Hepatocyte (in vitro differentiated cells): ENCODE data around the gene HOXB6. TPM values are rescaled to one million over a fixed set of nuclear protein-coding genes. Genes with fewer than 3 reads are reported as not detected.

Experiments
- DNase-seq: peaks from one replicate; pipeline ENCODE4 v3.0.0-alpha.2; 2016; ENCODE audit warnings: low spot score
- H2AFZ ChIP-seq: fragments of 200-600 bp; sonication (generic); 2 replicates; pipeline ENCODE4 v1.6.0; 2016; ENCODE audit warnings: antibody characterized with exemption, mild to moderate bottlenecking
- H3K27ac ChIP-seq: fragments of 200-600 bp; sonication (generic); 2 replicates; pipeline ENCODE4 v1.5.1; 2016; ENCODE audit warnings: mild to moderate bottlenecking
- H3K27me3 ChIP-seq: fragments of 200-600 bp; sonication (generic); 2 replicates; pipeline ENCODE4 v1.6.1; 2016
- H3K36me3 ChIP-seq: fragments of 200-600 bp; sonication (generic); replicated peaks from 2 replicates; pipeline ENCODE4 v1.5.1; 2016; ENCODE audit warnings: low read depth; ENCODE audit not compliant: insufficient read depth
- H3K4me1 ChIP-seq: fragments of 200-600 bp; sonication (generic); 2 replicates; pipeline ENCODE4 v1.5.1; 2016; ENCODE audit warnings: mild to moderate bottlenecking, moderate library complexity; ENCODE audit not compliant: insufficient read depth
- H3K4me2 ChIP-seq: fragments of 200-600 bp; sonication (generic); 2 replicates; pipeline ENCODE4 v1.6.0; 2016
- H3K4me3 ChIP-seq: fragments of 200-600 bp; sonication (generic); 2 replicates; pipeline ENCODE4 v1.5.1; 2016; ENCODE audit warnings: mild to moderate bottlenecking
- H3K79me2 ChIP-seq: fragments of 200-600 bp; sonication (generic); 2 replicates; pipeline ENCODE4 v1.6.0; 2017; ENCODE audit warnings: mild to moderate bottlenecking
- H3K9me2 ChIP-seq: fragments of 200-600 bp; sonication (generic); replicated peaks from 2 replicates; pipeline ENCODE4 v1.6.0; 2017; ENCODE audit warnings: mild to moderate bottlenecking; ENCODE audit not compliant: insufficient read depth
- H3K9me3 ChIP-seq: fragments of 200-600 bp; sonication (generic); 2 replicates; pipeline ENCODE4 v1.5.1; 2016; ENCODE audit warnings: low read depth, mild to moderate bottlenecking
- H4K20me1 ChIP-seq: fragments of 200-600 bp; sonication (generic); 2 replicates; pipeline ENCODE4 v1.6.0; 2016; ENCODE audit warnings: mild to moderate bottlenecking; ENCODE audit not compliant: insufficient read depth, poor library complexity, severe bottlenecking
- EZH2 ChIP-seq: fragments of 200-600 bp; sonication (generic); IDR thresholded peaks from 2 replicates; pipeline ENCODE4 v1.6.1; 2016; ENCODE audit warnings: antibody characterized with exemption, mild to moderate bottlenecking, borderline replicate concordance
- EZH2phosphoT487 ChIP-seq: fragments of 200-600 bp; sonication (generic); IDR thresholded peaks from one replicate; pipeline ENCODE4 v1.6.1; 2018; ENCODE audit warnings: antibody characterized with exemption, mild to moderate bottlenecking, low read depth, moderate library complexity; ENCODE audit not compliant: unreplicated experiment, severe bottlenecking
- WGBS: methylation state at CpG from one replicate; pipeline ENCODE4 v1.1.6; 2016; ENCODE audit warnings: low lambda C conversion rate; ENCODE audit errors: missing lambda C conversion rate; 5-methylcytosine and 5-hydroxymethylcytosine counted together
- polyA plus RNA-seq: library from polyadenylated mRNA; unstranded; fragments of >200 nt; fragmentation: Nextera tagmentation; extraction: Ambion mirVana; gene quantifications from 2 replicates; pipeline ENCODE4 v1.2.1, GENCODE V29; 2016
- total RNA-seq: library from RNA; depleted of rRNA; stranded (reverse); fragments of >200 nt; gene quantifications from 2 replicates; pipeline ENCODE4 v1.2.3, GENCODE V29; 2014
- TF ChIP-seq, protein P1 (sequence below): fragments of 200-600 bp; sonication (generic); IDR thresholded peaks from 2 replicates; pipeline ENCODE4 v1.5.1; 2016; ENCODE audit warnings: antibody characterized with exemption, mild to moderate bottlenecking; ENCODE audit not compliant: poor library complexity

The HOXB6 gene
- total and polyA plus RNA-seq, 2 experiments from 2014 or later: 4.8 to 7.7 TPM

DNA sequence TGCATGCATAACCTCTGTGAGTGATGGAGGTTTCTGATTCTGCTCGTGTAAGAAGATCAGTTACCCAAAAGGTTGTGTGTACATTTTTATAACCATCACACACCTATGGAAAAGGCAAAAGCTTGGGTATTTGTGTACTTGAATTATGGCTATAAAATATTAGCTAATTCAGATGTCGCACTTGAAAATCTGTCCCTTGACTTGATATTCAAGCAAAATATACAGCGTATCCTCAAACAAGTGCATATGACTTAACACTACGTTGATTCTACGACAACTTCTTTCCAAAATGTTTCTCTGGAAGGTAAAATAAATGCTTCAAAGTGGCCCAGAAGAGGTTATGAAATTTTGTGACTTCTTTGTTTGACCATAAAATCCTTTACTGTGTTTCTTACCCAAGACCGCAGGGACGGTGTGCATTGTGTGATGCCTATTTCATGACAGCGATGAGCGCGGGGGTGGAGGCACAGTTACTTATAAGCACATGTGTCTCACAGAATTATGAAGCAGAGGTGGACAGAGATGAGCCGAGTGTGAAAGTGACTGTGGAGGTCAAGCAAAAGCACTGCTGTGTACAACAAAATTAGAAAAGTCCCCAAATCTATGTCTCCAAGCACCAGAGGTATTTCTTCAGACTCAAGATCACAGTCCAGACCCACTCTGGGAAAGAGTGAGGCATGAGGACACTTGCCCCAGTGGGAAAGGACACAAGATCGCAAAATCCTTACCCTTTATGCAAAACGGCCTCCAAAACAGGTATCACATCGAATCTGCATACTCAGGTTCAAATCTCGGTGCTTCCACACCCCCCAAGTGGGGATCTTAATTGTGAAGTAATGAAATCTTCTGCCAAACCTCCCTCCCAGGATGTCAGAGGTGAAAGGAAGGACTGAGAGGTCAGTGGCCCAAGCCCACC is 25.5 kb upstream of the HOXB6 start:
- peaks cover 15% of the 10 kb centered on the region for H3K4me1 ChIP-seq
- no peak overlapping the region for H2AFZ ChIP-seq
- no peaks in the 10 kb centered on the region for H3K36me3 ChIP-seq
- H3K4me2 ChIP-seq: no peak overlapping the region
- no peaks in the 10 kb centered on the region for H3K9me2 ChIP-seq
- H3K27ac ChIP-seq: no peak overlapping the region
- no peak for DNase-seq
- TF ChIP-seq, protein P1, sequence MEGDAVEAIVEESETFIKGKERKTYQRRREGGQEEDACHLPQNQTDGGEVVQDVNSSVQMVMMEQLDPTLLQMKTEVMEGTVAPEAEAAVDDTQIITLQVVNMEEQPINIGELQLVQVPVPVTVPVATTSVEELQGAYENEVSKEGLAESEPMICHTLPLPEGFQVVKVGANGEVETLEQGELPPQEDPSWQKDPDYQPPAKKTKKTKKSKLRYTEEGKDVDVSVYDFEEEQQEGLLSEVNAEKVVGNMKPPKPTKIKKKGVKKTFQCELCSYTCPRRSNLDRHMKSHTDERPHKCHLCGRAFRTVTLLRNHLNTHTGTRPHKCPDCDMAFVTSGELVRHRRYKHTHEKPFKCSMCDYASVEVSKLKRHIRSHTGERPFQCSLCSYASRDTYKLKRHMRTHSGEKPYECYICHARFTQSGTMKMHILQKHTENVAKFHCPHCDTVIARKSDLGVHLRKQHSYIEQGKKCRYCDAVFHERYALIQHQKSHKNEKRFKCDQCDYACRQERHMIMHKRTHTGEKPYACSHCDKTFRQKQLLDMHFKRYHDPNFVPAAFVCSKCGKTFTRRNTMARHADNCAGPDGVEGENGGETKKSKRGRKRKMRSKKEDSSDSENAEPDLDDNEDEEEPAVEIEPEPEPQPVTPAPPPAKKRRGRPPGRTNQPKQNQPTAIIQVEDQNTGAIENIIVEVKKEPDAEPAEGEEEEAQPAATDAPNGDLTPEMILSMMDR: no peak
- peak; percentile 6 for TF ChIP-seq EZH2
- H3K9me3 ChIP-seq: no peaks in the 10 kb centered on the region
- H3K27me3 ChIP-seq: peaks cover 98% of the 10 kb centered on the region
- no peaks in the 10 kb centered on the region for H4K20me1 ChIP-seq
- H3K79me2 ChIP-seq: no peaks in the 10 kb centered on the region
- 47% methylated on average over 15 of the region's 15 CpGs for WGBS
- H3K4me3 ChIP-seq: no peak overlapping the region

DNA sequence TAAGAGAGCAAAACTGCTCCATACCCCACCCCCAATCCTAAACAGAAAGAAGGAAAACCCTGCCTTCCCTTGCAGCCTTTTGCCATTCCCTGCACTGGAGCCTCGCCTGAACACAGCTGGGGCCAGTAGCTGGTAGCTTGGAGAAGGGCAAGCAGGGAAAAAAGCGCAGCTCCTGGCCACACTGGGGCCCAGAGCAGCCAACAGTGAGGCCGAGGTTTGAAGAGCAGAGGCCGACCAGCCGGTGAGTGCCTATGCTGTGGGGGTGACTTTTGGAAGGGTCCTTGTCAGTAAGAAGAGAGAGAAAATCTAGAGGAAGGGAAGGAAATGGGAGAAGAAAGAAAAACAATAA is 24.6 kb upstream of the HOXB6 start:
- no peak overlapping the region for H2AFZ ChIP-seq
- no peak overlapping the region for H3K4me3 ChIP-seq
- H3K9me3 ChIP-seq: no peaks in the 10 kb centered on the region
- WGBS: 32% methylated on average over 5 of the region's 5 CpGs
- no peak overlapping the region for H3K4me2 ChIP-seq
- H3K79me2 ChIP-seq: no peaks in the 10 kb centered on the region
- H3K27ac ChIP-seq: no peak overlapping the region
- peaks cover 20% of the 10 kb centered on the region for H3K4me1 ChIP-seq
- H3K27me3 ChIP-seq: peaks cover 98% of the 10 kb centered on the region
- DNase-seq: no peak
- no peaks in the 10 kb centered on the region for H3K9me2 ChIP-seq
- H3K36me3 ChIP-seq: no peaks in the 10 kb centered on the region
- no peaks in the 10 kb centered on the region for H4K20me1 ChIP-seq
- TF ChIP-seq EZH2phosphoT487 (no peak), EZH2 (peak; percentile 9)

DNA sequence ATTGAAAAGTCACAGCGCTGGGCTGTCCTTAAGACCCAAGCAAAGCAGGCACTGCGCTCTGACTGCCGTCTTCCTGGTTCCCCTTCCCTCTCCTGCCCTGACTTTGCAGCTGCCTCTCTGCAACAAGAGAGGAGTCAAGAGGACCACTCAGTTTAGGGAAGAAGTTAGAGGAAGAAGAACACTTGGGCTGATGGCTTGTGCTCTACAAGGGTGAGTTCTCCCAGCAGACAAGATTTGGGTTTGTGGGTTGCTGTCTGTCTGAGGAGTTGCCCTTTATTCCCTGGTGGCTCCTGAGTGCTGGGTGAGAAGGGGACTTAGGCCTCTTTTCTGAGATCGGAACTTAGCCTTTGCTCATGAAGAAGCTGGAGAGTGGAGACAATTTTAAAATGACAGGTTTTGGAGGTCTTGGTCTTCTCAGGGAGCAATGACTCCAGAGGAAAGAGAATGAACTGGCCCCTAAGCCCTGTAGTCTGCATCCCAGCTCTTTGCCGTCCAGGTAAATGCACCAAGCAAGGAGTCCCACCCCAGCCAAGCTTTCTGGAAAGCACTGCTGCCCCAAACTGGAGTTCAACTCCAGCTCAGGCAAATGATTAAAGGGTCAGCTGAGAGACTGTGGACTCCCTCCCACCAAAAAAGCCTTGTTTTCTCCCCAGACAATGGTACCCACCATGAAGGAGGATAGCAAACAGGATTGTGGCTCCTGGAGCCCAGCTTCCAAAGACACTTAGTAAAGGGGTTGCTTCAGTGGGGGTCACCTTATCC is 24.0 kb upstream of the HOXB6 start:
- no peaks in the 10 kb centered on the region for H4K20me1 ChIP-seq
- H3K79me2 ChIP-seq: no peaks in the 10 kb centered on the region
- H2AFZ ChIP-seq: no peak overlapping the region
- DNase-seq: no peak
- H3K4me2 ChIP-seq: no peak overlapping the region
- no peaks in the 10 kb centered on the region for H3K9me3 ChIP-seq
- H3K9me2 ChIP-seq: no peaks in the 10 kb centered on the region
- 28% methylated on average over 5 of the region's 5 CpGs for WGBS
- H3K27ac ChIP-seq: no peak overlapping the region
- no peaks in the 10 kb centered on the region for H3K36me3 ChIP-seq
- H3K27me3 ChIP-seq: peaks cover 98% of the 10 kb centered on the region
- H3K4me1 ChIP-seq: peaks cover 20% of the 10 kb centered on the region
- TF ChIP-seq EZH2phosphoT487 (no peak), EZH2 (peak; percentile 1)
- TF ChIP-seq, protein P1: no peak
- no peak overlapping the region for H3K4me3 ChIP-seq
